ENCODE measurements around the gene HYLS1.

GRCh38 chr11:125846188-125846587, 41.3 kb upstream of the HYLS1 start:
- TF ChIP-seq POLR2A (IDR thresholded peaks at IDR 0.05; ENCODE audit: low read length): no peak
- TF ChIP-seq GATA1 (IDR thresholded peaks at IDR 0.05; ENCODE audit: low read depth, low read length): no peak

All from erythroblast (primary cell).